T-helper 1 cell (primary cell): ENCODE measurements around the gene AKNAD1.
"Not testable (repeated sequence)": the region's sequence is repeated elsewhere in the genome, so short reads cannot be mapped to it uniquely, and the experiment has no call there.

Experiments used
- DNase-seq, 5 donors: peaks; one replicate each; pipeline ENCODE4 v3.0.0-alpha.2; 2012 to 2020
- total RNA-seq, 4 donors: gene quantifications; one replicate each; lab custom pipeline; 2026; lab: John Stamatoyannopoulos, UW

The AKNAD1 gene
- total RNA-seq = 0 to 0.27 (median 0) reads per million in 4 donors

- no peak for DNase-seq
These were observed at the start of gene AKNAD1 for GRCh38 chr1:108856994-108857393. TSS of gene AKNAD1 (minus strand) at chr1:108857094. CDS start at chr1:108852664, 4,430 bp downstream.

GRCh38 chr1:108901106-108901505, 44.2 kb upstream of the AKNAD1 start:
- no peak for DNase-seq

GRCh38 chr1:108897865-108898720, 41.2 kb upstream of the AKNAD1 start:
- DNase-seq = peak in 2 of 5 donors; percentile 21 to 57

GRCh38 chr1:108896146-108897145, 39.6 kb upstream of the AKNAD1 start:
- no peak for DNase-seq

GRCh38 chr1:108893141-108893530, 36.2 kb upstream of the AKNAD1 start:
- no peak for DNase-seq

GRCh38 chr1:108892356-108893140, 35.7 kb upstream of the AKNAD1 start:
- no peak for DNase-seq

GRCh38 chr1:108889706-108890384, 33.0 kb upstream of the AKNAD1 start:
- no peak for DNase-seq

GRCh38 chr1:108889006-108889645, 32.2 kb upstream of the AKNAD1 start:
- not testable (repeated sequence) for DNase-seq

- no peak for DNase-seq
These were observed 29.4 kb upstream of the AKNAD1 start for GRCh38 chr1:108886292-108886691.

- no peak for DNase-seq
These were observed 28.1 kb upstream of the AKNAD1 start for GRCh38 chr1:108884968-108885367.

- DNase-seq = no peak
These were observed 25.9 kb upstream of the AKNAD1 start for GRCh38 chr1:108882837-108883236.

GRCh38 chr1:108881369-108881768, 24.5 kb upstream of the AKNAD1 start:
- no peak for DNase-seq

- DNase-seq = no peak
These were observed 24.0 kb upstream of the AKNAD1 start for GRCh38 chr1:108880850-108881249.

GRCh38 chr1:108878678-108879077, 21.8 kb upstream of the AKNAD1 start:
- DNase-seq = no peak

- DNase-seq = no peak
These were observed 21.2 kb upstream of the AKNAD1 start for GRCh38 chr1:108878160-108878469.

- no peak for DNase-seq
These were observed 20.7 kb upstream of the AKNAD1 start for GRCh38 chr1:108877348-108878159.

- DNase-seq = no peak
These were observed 14.3 kb upstream of the AKNAD1 start for GRCh38 chr1:108871050-108871724.

GRCh38 chr1:108865316-108865910, 8.5 kb upstream of the AKNAD1 start:
- DNase-seq = no peak

- DNase-seq = no peak
These were observed 7.1 kb upstream of the AKNAD1 start for GRCh38 chr1:108863984-108864383.
